ENCODE results near the gene EPYC. TPM values are rescaled to one million over a fixed set of nuclear protein-coding genes. Genes with fewer than 3 reads are reported as not detected.

EPYC gene
- total RNA-seq, 4 donors from 2014 or later = not detected

DNA sequence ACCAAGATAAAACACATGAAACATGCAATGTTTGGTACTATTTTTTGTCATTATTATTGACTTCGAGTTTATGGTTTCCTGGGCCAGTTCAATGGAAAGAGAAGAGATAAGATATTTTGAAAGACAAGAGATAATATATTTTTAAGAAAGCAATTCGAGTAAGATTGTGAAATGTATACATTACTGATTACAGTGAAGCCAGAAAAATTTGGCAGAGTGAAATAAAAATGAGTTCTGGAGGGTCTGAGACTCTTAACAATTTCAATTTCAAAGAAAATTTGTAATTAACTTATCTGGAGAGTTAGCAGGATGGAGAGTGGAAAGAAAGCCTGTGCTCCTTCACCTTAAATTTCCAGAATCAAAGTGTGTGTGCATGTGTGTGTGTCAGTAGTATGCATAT is 67.1 kb downstream of the EPYC start:
- no peak for ATAC-seq
- Histone ChIP-seq H3K27me3 (no peaks in the 10 kb centered on the region), H3K4me1 (peaks cover 0 to 6% (median 0%) of the 10 kb centered on the region in 3 donors), H3K36me3 (no peaks in the 10 kb centered on the region), H3K27ac (no peak overlapping the region), H3K9me3 (no peaks in the 10 kb centered on the region), H3K4me3 (no peak overlapping the region)
- WGBS, 2 donors (ENCODE audit: low coverage in 1 of 2) = 62 to 85% methylated on average over 2 of the region's 2 CpGs
- TF ChIP-seq, protein P1, sequence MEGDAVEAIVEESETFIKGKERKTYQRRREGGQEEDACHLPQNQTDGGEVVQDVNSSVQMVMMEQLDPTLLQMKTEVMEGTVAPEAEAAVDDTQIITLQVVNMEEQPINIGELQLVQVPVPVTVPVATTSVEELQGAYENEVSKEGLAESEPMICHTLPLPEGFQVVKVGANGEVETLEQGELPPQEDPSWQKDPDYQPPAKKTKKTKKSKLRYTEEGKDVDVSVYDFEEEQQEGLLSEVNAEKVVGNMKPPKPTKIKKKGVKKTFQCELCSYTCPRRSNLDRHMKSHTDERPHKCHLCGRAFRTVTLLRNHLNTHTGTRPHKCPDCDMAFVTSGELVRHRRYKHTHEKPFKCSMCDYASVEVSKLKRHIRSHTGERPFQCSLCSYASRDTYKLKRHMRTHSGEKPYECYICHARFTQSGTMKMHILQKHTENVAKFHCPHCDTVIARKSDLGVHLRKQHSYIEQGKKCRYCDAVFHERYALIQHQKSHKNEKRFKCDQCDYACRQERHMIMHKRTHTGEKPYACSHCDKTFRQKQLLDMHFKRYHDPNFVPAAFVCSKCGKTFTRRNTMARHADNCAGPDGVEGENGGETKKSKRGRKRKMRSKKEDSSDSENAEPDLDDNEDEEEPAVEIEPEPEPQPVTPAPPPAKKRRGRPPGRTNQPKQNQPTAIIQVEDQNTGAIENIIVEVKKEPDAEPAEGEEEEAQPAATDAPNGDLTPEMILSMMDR (IDR thresholded peaks at IDR 0.05) = no peak
- TF ChIP-seq POLR2A (IDR thresholded peaks at IDR 0.05) (no peak), POLR2AphosphoS5 (IDR thresholded peaks at IDR 0.05) (no peak), EP300 (IDR thresholded peaks at IDR 0.05) (no peak)

DNA sequence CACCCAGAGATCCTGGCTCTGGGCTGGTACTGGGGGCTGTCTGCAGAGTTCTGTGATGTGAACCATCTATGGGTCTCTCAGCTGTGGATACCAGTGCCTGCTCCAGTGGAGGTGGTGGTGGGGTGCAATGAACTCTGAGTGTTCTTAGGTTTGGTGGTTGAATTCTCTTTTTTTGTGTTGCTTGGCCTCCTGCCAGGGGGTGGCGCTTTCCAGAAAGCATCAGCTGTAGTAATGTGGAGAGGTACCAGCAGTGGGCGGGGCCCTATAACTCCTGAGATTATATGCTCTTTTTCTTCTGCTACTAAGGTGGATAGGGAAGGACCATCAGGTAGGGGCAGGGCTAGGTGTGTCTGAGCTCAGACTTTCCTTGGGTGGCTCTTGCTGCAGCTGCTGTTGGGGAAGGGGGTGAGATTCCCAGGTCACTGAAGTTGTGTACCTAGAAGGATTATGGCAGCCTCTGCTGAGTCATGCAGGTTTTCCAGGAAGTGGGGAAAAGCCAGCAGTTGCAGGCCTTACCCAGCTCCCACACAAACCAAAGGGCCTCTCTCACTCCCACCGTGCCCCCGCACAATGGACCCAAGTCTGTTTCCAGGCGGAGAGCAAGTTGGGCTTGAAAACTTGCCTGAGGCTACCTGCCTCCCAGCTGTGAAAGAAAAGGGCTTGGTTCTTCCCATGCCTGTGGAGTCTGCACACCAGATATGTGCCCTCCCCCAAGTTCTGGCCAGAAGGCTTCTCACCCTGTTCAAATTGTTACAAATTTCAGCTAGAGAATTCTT is 68.4 kb downstream of the EPYC start:
- TF ChIP-seq POLR2AphosphoS5 (IDR thresholded peaks at IDR 0.05) (no peak), EP300 (IDR thresholded peaks at IDR 0.05) (no peak), POLR2A (IDR thresholded peaks at IDR 0.05) (no peak)
- TF ChIP-seq, protein P1 (IDR thresholded peaks at IDR 0.05) = no peak
- no peaks in the 10 kb centered on the region for H3K9me3 ChIP-seq
- H3K27ac ChIP-seq = no peak overlapping the region
- WGBS, 2 donors (ENCODE audit: low coverage in 1 of 2) = 96 to 100% methylated on average over 1 to 5 of the region's 5 CpGs
- ATAC-seq = no peak
- H3K4me3 ChIP-seq = no peak overlapping the region
- H3K4me1 ChIP-seq = peaks cover 0 to 6% (median 0%) of the 10 kb centered on the region in 3 donors
- H3K36me3 ChIP-seq = no peaks in the 10 kb centered on the region
- no peaks in the 10 kb centered on the region for H3K27me3 ChIP-seq

DNA sequence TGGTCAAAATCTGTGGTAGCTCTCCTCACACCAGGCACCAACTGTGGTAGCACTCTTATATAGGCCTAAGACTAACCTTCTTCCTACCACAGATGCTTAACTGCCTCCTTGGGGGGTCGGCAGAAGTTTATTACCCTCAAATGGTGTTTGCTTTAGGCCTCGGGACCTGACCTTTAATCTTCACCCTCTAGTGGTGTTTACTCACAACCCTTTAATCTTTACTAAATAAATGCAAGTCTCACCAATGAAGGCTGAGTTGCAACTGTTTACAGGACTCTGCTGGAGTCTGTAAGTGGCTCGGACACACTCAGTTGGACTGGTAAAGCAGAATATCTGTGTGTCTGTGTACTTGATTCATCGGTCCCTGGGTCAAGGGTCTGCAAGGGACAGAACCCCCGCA is 79.2 kb downstream of the EPYC start:
- H3K4me1 ChIP-seq = peaks cover 0 to 10% (median 0%) of the 10 kb centered on the region in 3 donors
- ATAC-seq = no peak
- no peak overlapping the region for H3K4me3 ChIP-seq
- WGBS, 2 donors (ENCODE audit: low coverage in 1 of 2) = 66 to 84% methylated on average over 4 to 5 of the region's 5 CpGs
- H3K9me3 ChIP-seq = peaks cover 0 to 16% (median 0%) of the 10 kb centered on the region in 3 donors
- no peaks in the 10 kb centered on the region for H3K27me3 ChIP-seq
- no peak overlapping the region for H3K27ac ChIP-seq
- TF ChIP-seq, protein P1 (IDR thresholded peaks at IDR 0.05) = no peak
- TF ChIP-seq EP300 (IDR thresholded peaks at IDR 0.05) (no peak), POLR2A (IDR thresholded peaks at IDR 0.05) (no peak), POLR2AphosphoS5 (IDR thresholded peaks at IDR 0.05) (no peak)
- no peaks in the 10 kb centered on the region for H3K36me3 ChIP-seq

DNA sequence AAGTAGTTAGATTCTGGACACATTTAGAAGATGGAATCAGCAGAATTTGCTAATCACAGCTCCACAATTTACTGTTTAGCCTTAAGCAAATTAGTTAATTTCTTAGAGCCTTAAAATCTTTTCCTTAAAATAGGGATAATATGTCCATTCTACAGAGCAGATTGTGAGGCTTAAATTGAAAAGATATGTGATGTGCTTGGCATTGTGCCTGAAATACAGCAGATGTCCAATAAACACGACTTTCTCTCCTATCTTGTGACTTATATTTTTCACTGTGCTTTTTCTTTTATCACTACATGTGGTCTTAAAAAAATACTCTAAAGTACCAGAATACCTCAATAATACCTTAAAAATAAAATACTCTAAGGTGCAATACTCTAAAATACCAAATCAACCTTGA is 80.4 kb downstream of the EPYC start:
- Histone ChIP-seq H3K4me1 (peaks cover 0 to 10% (median 0%) of the 10 kb centered on the region in 3 donors), H3K27me3 (no peaks in the 10 kb centered on the region), H3K9me3 (peaks cover 0 to 11% (median 0%) of the 10 kb centered on the region in 3 donors), H3K4me3 (no peak overlapping the region), H3K27ac (no peak overlapping the region), H3K36me3 (no peaks in the 10 kb centered on the region)
- TF ChIP-seq POLR2A (IDR thresholded peaks at IDR 0.05) (no peak), POLR2AphosphoS5 (IDR thresholded peaks at IDR 0.05) (no peak), EP300 (IDR thresholded peaks at IDR 0.05) (no peak)
- TF ChIP-seq, protein P1 (IDR thresholded peaks at IDR 0.05) = no peak
- 30 to 60% methylated on average over 1 of the region's 1 CpG for WGBS, 2 donors (ENCODE audit: low coverage in 1 of 2)
- ATAC-seq = no peak

DNA sequence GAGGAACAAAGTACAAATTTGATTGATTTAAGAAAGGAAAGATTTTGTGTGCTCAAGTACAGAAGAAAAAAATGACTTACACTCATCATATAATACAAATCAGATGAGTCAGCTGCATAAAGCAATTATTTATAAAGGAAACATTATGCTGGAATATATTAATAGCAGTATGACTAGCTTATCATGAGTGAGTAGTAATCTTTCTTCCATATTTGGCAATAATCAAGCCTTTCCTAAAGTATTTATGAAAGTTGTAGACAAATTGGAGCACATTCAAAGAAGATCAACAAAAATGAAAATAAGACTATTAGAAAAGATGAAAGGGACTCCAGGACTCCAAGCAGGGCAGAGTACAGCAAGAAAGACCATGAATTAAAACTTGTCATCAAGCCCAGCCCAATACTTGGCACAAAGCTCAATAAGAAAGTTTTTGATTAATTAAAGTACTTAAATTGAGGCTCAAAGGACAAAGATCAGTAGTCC is 82.6 kb downstream of the EPYC start:
- Histone ChIP-seq H3K36me3 (no peaks in the 10 kb centered on the region), H3K4me1 (peaks cover 0 to 10% (median 0%) of the 10 kb centered on the region in 3 donors), H3K27ac (no peak overlapping the region), H3K4me3 (no peak overlapping the region), H3K9me3 (no peaks in the 10 kb centered on the region), H3K27me3 (no peaks in the 10 kb centered on the region)
- no peak for ATAC-seq
- no peak for TF ChIP-seq POLR2A (IDR thresholded peaks at IDR 0.05)
- TF ChIP-seq EP300 (IDR thresholded peaks at IDR 0.05) = no peak
- no peak for TF ChIP-seq POLR2AphosphoS5 (IDR thresholded peaks at IDR 0.05)

All from gastroesophageal sphincter (tissue), 4 donors.